AG04450 (cell line): ENCODE data around the gene LRIG1. TPM values are rescaled to one million over a fixed set of nuclear protein-coding genes. Genes with fewer than 3 reads are reported as not detected.

Source experiments
- CTCF ChIA-PET: fragments of 300-600, 350-600 bp; formaldehyde crosslinking; extraction: SDS; loops from one replicate; lab custom pipeline; 2022; ENCODE audit warnings: antibody characterized with exemption, inconsistent platforms; lab: Charles Lee
- POLR2A ChIA-PET: fragments of 350-600 bp; formaldehyde crosslinking; extraction: SDS; loops from one replicate; lab custom pipeline; 2021; ENCODE audit warnings: antibody characterized with exemption, inconsistent platforms; lab: Yijun Ruan, JAX
- DNase-seq: peaks from one replicate; pipeline ENCODE4 v3.0.0-alpha.2; 2011; ENCODE audit warnings: low read depth, low spot score
- H3K27ac ChIP-seq: one replicate; pipeline ENCODE4 v1.5.1; 2012; ENCODE audit warnings: low read depth, low read length, control low read depth
- H3K27me3 ChIP-seq: one replicate; pipeline ENCODE4 v1.6.0; 2012; ENCODE audit warnings: low read length; ENCODE audit not compliant: control insufficient read depth, insufficient read depth
- H3K4me3 ChIP-seq: 2 replicates; pipeline ENCODE4 v1.5.1; 2011; ENCODE audit warnings: mild to moderate bottlenecking, low read depth, low read length, control low read depth
- H3K9me3 ChIP-seq: 2 replicates; pipeline ENCODE4 v1.5.1; 2012; ENCODE audit warnings: low read length; ENCODE audit not compliant: control insufficient read depth, insufficient read depth
- polyA plus RNA-seq: library from polyadenylated mRNA; depleted of rRNA; stranded (reverse); fragments of >200 nt; gene quantifications from 2 replicates; pipeline ENCODE4 v1.2.3, GENCODE V29; 2011
- TF ChIP-seq, protein P1 (sequence below): IDR thresholded peaks from 2 replicates; pipeline ENCODE4 v1.5.1; 2011; ENCODE audit warnings: low read depth, low read length, control low read depth, inconsistent platforms

LRIG1 gene
- polyA plus RNA-seq, 1 experiment: 68.3 TPM

DNA sequence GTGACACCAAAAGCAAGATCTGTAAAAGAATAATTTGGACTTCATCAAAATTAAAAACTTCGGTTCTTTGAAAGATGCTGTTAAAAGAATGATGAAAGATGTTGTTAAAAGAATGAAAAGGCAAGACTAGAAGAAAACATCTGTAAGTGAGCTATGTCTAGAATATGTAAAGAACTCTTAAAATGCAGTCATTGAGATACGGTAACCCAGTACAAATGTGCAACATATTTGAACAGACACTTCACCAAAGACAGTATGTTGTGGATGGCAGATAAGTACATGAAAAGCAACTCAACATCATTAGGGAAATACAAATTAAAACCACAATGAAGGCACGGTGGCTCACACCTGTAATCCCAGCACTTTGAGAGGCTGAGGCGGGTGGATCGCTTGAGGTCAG, 139.5 kb downstream of the LRIG1 start:
- Histone ChIP-seq H3K4me3 (no peak overlapping the region), H3K9me3 (no peaks in the 10 kb centered on the region), H3K27me3 (no peaks in the 10 kb centered on the region), H3K27ac (no peak overlapping the region)
- ChIA-PET POLR2A (no interaction called here), CTCF (no interaction called here)
- TF ChIP-seq, protein P1, sequence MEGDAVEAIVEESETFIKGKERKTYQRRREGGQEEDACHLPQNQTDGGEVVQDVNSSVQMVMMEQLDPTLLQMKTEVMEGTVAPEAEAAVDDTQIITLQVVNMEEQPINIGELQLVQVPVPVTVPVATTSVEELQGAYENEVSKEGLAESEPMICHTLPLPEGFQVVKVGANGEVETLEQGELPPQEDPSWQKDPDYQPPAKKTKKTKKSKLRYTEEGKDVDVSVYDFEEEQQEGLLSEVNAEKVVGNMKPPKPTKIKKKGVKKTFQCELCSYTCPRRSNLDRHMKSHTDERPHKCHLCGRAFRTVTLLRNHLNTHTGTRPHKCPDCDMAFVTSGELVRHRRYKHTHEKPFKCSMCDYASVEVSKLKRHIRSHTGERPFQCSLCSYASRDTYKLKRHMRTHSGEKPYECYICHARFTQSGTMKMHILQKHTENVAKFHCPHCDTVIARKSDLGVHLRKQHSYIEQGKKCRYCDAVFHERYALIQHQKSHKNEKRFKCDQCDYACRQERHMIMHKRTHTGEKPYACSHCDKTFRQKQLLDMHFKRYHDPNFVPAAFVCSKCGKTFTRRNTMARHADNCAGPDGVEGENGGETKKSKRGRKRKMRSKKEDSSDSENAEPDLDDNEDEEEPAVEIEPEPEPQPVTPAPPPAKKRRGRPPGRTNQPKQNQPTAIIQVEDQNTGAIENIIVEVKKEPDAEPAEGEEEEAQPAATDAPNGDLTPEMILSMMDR: no peak
- no peak for DNase-seq

GRCh38 chr3:66355997-66356396, 144.8 kb downstream of the LRIG1 start:
- CTCF ChIA-PET: interaction anchor here (1.0 to 2.9 kb wide), 4 partner anchors 16 to 77 kb away, joined by 3 to 9 read pairs (median 4); no protein-coding TSS in a partner anchor

GRCh38 chr3:66355394-66355793, 145.4 kb downstream of the LRIG1 start:
- Histone ChIP-seq H3K4me3 (no peak overlapping the region), H3K9me3 (no peaks in the 10 kb centered on the region; the same call in 1 of the 2 replicates), H3K27ac (no peak overlapping the region), H3K27me3 (no peaks in the 10 kb centered on the region)
- ChIA-PET CTCF (interaction anchor here (1.0 to 2.9 kb wide), 2 partner anchors 17 to 52 kb away, joined by 4 to 9 read pairs; no protein-coding TSS in a partner anchor), POLR2A (no interaction called here)
- TF ChIP-seq, protein P1: no peak
- DNase-seq: no peak

More at GRCh38 chr3:66355997-66356396, 144.8 kb downstream of the LRIG1 start:
- H3K4me3 ChIP-seq: no peak overlapping the region
- no peak for DNase-seq
- no peaks in the 10 kb centered on the region; the same call in 1 of the 2 replicates for H3K9me3 ChIP-seq
- H3K27me3 ChIP-seq: no peaks in the 10 kb centered on the region
- no peak overlapping the region for H3K27ac ChIP-seq
- TF ChIP-seq, protein P1: no peak
- POLR2A ChIA-PET: no interaction called here

DNA sequence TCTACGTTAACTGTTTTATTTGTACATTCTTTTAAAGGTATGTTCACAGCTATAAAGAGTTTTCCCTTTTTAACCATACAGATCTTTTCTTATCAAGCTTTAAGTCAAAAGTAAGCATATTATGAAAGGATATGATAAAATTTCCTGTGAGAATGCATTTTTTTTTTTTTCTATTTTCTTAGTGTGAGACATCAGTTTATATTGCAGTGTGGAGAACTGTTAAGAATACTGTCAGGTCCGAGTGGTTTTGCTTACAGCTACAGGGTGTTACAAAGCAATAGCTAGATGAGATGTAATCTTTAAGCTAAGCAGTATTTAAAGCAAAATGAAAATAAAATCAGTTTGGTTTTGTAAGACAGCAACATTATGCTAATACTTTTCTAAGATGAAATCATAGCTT, 146.8 kb downstream of the LRIG1 start:
- Histone ChIP-seq H3K27ac (no peak overlapping the region), H3K4me3 (no peak overlapping the region), H3K9me3 (no peaks in the 10 kb centered on the region; the same call in 1 of the 2 replicates), H3K27me3 (no peaks in the 10 kb centered on the region)
- TF ChIP-seq, protein P1: no peak
- DNase-seq: no peak
- ChIA-PET POLR2A (interaction anchor here (0.6 to 0.7 kb wide), 2 partner anchors 1057 to 1293 kb away, joined by 3 read pairs; no protein-coding TSS in a partner anchor), CTCF (interaction anchor here (0.6 to 2.9 kb wide), 8 partner anchors 20 to 345 kb away, joined by 3 to 9 read pairs (median 4); no protein-coding TSS in a partner anchor)

GRCh38 chr3:66353530-66353929, 147.3 kb downstream of the LRIG1 start:
- POLR2A ChIA-PET: interaction anchor here (0.6 kb wide), 1 partner anchor 1057 kb away, joined by 3 read pairs; no protein-coding TSS in a partner anchor
- peak overlapping the region; percentile 42 for H3K27ac ChIP-seq
- CTCF ChIA-PET: interaction anchor here (0.6 to 2.9 kb wide), 6 partner anchors 24 to 345 kb away, joined by 3 to 9 read pairs (median 3); no protein-coding TSS in a partner anchor
- H3K27me3 ChIP-seq: no peaks in the 10 kb centered on the region
- TF ChIP-seq, protein P1: no peak
- DNase-seq: peak; percentile 38
- no peak overlapping the region for H3K4me3 ChIP-seq
- no peaks in the 10 kb centered on the region; the same call in 1 of the 2 replicates for H3K9me3 ChIP-seq
